Right lobe of liver (tissue), 6 donors: ENCODE results near the gene POLR2B. TPM values are rescaled to one million over a fixed set of nuclear protein-coding genes. Genes with fewer than 3 reads are reported as not detected.

Experiments used
- ATAC-seq, 4 donors: fragments of 200-7000 bp; cut with Tn5 transposase; one replicate each; pipeline ENCODE4 v1.9.1; 2020; ENCODE audit warnings: mild to moderate bottlenecking in 4 of 4, moderate library complexity in 4 of 4
- DNase-seq, 3 donors: peaks; one replicate each; pipeline ENCODE4 v3.0.0-alpha.2; 2020
- H3K27ac ChIP-seq, 3 donors: fragments of 200-600 bp; one replicate each; pipeline ENCODE4 v1.8.0; 2022
- H3K27me3 ChIP-seq, 2 donors: fragments of 200-600 bp; one replicate each; pipeline ENCODE4 v1.8.0; 2022
- H3K36me3 ChIP-seq, 4 donors: fragments of 200-600 bp; sonication (generic) in 1 of 4; one replicate each; pipeline versions ENCODE4 v1.5.1 to v1.8.0; 2017 to 2022; ENCODE audit warnings: control low read depth in 1 of 4
- H3K4me1 ChIP-seq, 4 donors: fragments of 200-600 bp; sonication (generic) in 1 of 4; one replicate each; pipeline versions ENCODE4 v1.5.1 to v1.8.0; 2017 to 2022; ENCODE audit warnings: control low read depth in 1 of 4
- H3K4me3 ChIP-seq, 3 donors: fragments of 200-600 bp; one replicate each; pipeline ENCODE4 v1.8.0; 2022
- H3K9me3 ChIP-seq, 4 donors: fragments of 200-600 bp; sonication (generic) in 1 of 4; one replicate each; pipeline versions ENCODE4 v1.5.1 to v1.8.0; 2017 to 2022; ENCODE audit warnings: control low read depth in 1 of 4
- POLR2A ChIP-seq: fragments of 450-650 bp; IDR thresholded peaks from one replicate; pipeline ENCODE4 v1.6.1; 2017; ENCODE audit warnings: antibody characterized with exemption, mild to moderate bottlenecking
- WGBS: methylation state at CpG from one replicate; pipeline ENCODE4 v1.1.6; 2018; ENCODE audit warnings: low coverage, low lambda C conversion rate; ENCODE audit not compliant: insufficient coverage; ENCODE audit errors: missing lambda C conversion rate; 5-methylcytosine and 5-hydroxymethylcytosine counted together
- intact Hi-C, 2 donors: fragments of 100-400 bp; cut with DNase I; formaldehyde crosslinking; loops; one replicate each; pipeline versions ENCODE4 v1.11.2 to v1.14.1; 2022
- total RNA-seq, 6 experiments: library from RNA; depleted of rRNA in 2 of 6; stranded (reverse); fragments of >200 nt in 2 of 6; fragmentation: NEBNext Ultra II Directional in 3 of 6; extraction: Animal tissue kit (Norgen Biotek cat#: 25700) in 3 of 6; gene quantifications; one replicate each; pipeline versions ENCODE4 v1.1.0 to v1.2.4, GENCODE V29; 2016 to 2023
- TF ChIP-seq, protein P1 (sequence below), 4 donors: fragments of 200-600 bp in 3 of 4; fragments of 450-650 bp in 1 of 4; IDR thresholded peaks; one replicate each; pipeline versions ENCODE4 v1.5.1 to v1.8.0; 2016 to 2022; ENCODE audit warnings: antibody characterized with exemption in 4 of 4, mild to moderate bottlenecking in 2 of 4
- donor health status: DM: no; HTN: yes; CAD: no.
- donor health status: DM: no; HTN: no; CAD: no.
- donor health status: DM: no; HTN: no; CAD: no.
- donor health status: DM: no; HTN: yes; CAD: no.
- donor health status: DM: no; HTN: yes; CAD: no.

Gene POLR2B
- total RNA-seq, 6 experiments from 2014 or later = 24.6 to 37.1 (median 27.3) TPM

DNA sequence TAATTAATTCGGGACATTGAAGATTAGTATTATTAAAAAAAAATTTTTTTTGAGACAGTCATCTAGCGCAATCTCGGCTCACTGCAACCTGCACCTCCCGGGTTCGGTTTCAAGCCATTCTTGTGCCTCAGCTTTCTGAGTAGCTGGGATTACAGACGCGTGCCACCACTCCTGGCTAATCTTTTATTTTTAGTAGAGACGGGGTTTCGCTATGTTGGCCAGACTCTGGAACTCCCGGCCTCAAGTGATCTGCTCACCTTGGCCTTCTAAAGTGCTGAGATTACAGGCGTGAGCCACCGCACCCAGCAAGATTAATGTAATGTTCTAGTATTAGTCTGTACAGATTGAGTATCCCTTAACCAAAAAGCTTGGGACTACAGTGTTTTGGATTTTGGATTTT is 38.3 kb upstream of the POLR2B start:
- Histone ChIP-seq H3K27ac (no peak overlapping the region), H3K36me3 (no peaks in the 10 kb centered on the region), H3K4me1 (no peaks in the 10 kb centered on the region), H3K9me3 (no peaks in the 10 kb centered on the region), H3K4me3 (no peak overlapping the region), H3K27me3 (no peaks in the 10 kb centered on the region)
- DNase-seq = no peak
- no peak for ATAC-seq
- 93% methylated on average over 6 of the region's 12 CpGs for WGBS
- intact Hi-C loops = no loop called here
- no peak for TF ChIP-seq POLR2A
- TF ChIP-seq, protein P1, sequence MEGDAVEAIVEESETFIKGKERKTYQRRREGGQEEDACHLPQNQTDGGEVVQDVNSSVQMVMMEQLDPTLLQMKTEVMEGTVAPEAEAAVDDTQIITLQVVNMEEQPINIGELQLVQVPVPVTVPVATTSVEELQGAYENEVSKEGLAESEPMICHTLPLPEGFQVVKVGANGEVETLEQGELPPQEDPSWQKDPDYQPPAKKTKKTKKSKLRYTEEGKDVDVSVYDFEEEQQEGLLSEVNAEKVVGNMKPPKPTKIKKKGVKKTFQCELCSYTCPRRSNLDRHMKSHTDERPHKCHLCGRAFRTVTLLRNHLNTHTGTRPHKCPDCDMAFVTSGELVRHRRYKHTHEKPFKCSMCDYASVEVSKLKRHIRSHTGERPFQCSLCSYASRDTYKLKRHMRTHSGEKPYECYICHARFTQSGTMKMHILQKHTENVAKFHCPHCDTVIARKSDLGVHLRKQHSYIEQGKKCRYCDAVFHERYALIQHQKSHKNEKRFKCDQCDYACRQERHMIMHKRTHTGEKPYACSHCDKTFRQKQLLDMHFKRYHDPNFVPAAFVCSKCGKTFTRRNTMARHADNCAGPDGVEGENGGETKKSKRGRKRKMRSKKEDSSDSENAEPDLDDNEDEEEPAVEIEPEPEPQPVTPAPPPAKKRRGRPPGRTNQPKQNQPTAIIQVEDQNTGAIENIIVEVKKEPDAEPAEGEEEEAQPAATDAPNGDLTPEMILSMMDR (IDR thresholded peaks at IDR 0.05) = no peak

DNA sequence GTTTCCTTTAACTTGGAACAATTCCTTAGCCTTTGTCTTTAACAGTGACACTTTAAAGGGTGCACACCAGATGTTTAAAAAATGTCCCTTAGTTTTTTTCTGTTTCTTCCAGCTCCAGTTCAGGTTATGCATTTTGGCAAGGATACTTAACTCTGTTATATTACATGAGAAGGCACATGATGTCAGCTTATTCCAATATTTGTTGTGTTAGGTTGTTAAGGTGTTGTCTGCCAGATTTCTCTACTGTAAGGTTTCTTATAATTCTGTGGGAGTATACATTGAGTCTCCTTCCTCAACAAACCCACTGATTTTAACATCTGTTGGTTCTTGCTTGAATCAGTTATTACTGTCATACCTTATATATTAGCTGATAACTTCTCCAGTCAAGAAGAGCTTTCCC is 37.7 kb upstream of the POLR2B start:
- Histone ChIP-seq H3K36me3 (no peaks in the 10 kb centered on the region), H3K4me1 (no peaks in the 10 kb centered on the region), H3K27ac (no peak overlapping the region), H3K4me3 (no peak overlapping the region), H3K9me3 (no peaks in the 10 kb centered on the region), H3K27me3 (no peaks in the 10 kb centered on the region)
- intact Hi-C loops = no loop called here
- no peak for DNase-seq
- ATAC-seq = no peak
- TF ChIP-seq, protein P1 (IDR thresholded peaks at IDR 0.05) = no peak
- TF ChIP-seq POLR2A = no peak

DNA sequence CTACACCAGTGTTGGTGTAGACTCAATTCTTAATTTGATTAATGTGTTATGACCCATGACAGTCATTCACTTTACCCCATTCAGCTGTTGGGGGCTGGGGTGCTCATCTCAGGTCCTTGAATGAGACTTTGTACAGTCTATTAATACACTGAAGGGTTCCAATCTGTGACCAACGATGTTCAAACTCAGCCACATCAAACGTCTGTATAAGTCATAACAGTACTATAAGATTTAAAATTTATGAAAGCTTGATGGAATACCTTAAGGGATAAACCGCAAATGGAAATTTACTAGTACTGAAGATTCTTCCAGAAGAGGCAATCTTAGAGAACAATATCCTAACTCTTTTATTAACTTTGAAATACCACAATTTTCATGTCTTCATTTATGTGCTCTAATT is 37.3 kb upstream of the POLR2B start:
- intact Hi-C loops = no loop called here
- Histone ChIP-seq H3K27ac (no peak overlapping the region), H3K9me3 (no peaks in the 10 kb centered on the region), H3K4me3 (no peak overlapping the region), H3K27me3 (no peaks in the 10 kb centered on the region), H3K4me1 (no peaks in the 10 kb centered on the region), H3K36me3 (no peaks in the 10 kb centered on the region)
- 70% methylated on average over 3 of the region's 3 CpGs for WGBS
- TF ChIP-seq, protein P1 (IDR thresholded peaks at IDR 0.05) = no peak
- TF ChIP-seq POLR2A = no peak
- ATAC-seq (no peak), DNase-seq (no peak)

DNA sequence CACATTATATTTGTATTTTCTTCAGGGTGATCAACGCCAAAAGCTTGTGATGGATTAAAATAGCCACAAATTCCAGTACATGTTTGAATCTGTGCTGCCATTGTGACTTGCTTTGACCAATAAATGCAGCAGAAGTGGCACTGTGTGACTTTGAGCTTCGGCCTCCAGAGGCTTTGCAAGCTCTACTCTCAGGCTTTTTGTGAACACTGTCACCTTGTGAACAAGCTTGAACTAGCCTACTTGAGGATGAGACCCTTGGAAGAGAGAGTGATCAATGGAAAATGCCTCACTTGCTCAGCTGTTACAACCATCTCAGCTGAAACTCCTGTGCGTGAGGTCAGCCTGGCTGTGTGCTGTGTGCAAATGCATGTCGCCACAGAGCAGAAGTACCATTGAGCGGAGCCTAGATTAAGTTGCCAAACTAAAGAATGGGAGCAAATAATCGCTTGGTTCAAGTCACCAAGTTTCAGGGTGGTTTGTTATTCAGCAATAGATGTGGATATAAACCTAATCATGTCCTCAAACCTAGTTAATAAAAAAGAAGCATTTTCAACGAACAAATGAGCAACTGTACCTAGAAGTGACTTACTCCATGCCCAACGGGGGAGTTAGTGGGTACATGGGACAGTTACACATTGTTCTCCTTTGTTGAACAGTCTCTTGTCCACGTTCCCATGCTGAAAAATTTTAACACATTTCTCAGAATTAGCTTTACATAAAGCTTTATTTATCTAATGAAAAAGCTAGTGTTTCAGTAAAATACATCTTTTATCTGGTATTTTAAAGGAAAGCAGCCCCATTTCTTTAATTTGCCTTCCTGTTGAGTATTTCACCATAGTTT is 24.8 kb upstream of the POLR2B start:
- H3K27me3 ChIP-seq = no peaks in the 10 kb centered on the region

More for the DNA sequence above, 24.8 kb upstream of the POLR2B start:
- no peaks in the 10 kb centered on the region for H3K36me3 ChIP-seq
- H3K9me3 ChIP-seq = no peaks in the 10 kb centered on the region
- ATAC-seq (no peak), DNase-seq (no peak)
- no peak overlapping the region for H3K27ac ChIP-seq
- H3K4me1 ChIP-seq = no peaks in the 10 kb centered on the region
- intact Hi-C loops = no loop called here
- TF ChIP-seq, protein P1 (IDR thresholded peaks at IDR 0.05) = no peak
- no peak for TF ChIP-seq POLR2A
- 86% methylated on average over 9 of the region's 9 CpGs for WGBS
- H3K4me3 ChIP-seq = no peak overlapping the region
